GM19468 (cell line): ENCODE data around the gene ABCA10.
"Not testable (repeated sequence)": the region's sequence is repeated elsewhere in the genome, so short reads cannot be mapped to it uniquely, and the experiment has no call there.

Source experiments
- ATAC-seq: cut with Tn5 transposase; IDR thresholded peaks from one replicate; pipeline ENCODE4 v1.9.1; 2021; ENCODE audit warnings: mild to moderate bottlenecking, moderate library complexity, moderate number of reproducible peaks; ENCODE audit not compliant: unreplicated experiment; ENCODE audit errors: extremely low read depth

Gene ABCA10

DNA sequence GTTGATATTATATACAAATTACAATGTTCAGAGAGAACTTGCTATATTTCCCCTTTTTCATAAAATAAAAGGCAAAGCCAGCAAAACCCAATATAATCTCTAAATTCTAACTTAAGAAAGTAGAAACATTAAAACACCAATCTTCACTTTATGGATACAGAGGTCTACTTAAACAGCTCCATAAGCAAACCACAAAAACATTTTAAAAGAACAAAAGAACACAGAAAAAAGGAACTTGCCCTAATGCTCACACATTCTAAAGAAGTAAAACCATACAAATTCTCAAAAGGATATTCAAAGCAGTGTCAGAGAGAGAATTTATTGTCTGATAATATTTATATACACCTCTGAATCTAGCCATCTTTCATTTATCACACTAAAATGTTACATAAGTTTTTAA lies 606 bp downstream of the ABCA10 start:
- no peak for ATAC-seq

DNA sequence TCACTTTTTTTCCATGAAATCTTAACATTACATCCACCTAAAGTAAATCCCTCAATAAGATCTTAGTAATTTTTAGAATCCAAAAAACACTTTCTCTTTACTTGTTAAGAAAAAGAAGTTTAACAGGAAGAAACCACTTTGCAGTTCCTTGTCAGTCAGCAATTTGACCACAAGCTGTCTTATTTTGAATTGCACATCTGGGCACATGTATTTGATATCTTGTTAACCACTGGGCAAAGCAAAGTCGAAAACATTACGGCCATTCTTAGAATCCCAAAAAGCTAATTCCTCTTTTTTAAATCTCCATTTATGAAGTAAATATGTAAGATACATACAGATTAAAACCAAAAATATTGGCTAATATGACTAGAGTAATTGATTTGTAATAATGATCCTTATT lies 1.1 kb downstream of the ABCA10 start:
- ATAC-seq, result no peak

DNA sequence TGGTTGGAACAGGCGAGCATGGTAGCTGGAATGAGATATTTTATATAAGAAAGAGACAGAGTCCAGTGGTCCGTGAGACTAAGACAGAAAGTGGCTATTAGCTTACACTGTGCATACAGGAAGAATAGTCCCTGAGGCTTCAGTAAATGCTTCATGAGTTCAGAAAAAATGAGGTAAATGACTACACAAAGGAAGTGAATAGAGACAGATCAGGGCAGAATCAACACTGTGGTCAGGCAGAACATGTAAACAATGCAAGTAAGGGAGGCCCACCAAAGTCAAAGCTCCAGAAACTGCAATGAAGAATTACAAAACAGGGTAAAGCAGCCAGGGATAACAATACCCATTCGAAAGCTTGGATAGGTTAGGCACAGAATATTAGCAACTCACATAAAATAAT lies 4.8 kb downstream of the ABCA10 start:
- ATAC-seq, result peak; percentile 89

DNA sequence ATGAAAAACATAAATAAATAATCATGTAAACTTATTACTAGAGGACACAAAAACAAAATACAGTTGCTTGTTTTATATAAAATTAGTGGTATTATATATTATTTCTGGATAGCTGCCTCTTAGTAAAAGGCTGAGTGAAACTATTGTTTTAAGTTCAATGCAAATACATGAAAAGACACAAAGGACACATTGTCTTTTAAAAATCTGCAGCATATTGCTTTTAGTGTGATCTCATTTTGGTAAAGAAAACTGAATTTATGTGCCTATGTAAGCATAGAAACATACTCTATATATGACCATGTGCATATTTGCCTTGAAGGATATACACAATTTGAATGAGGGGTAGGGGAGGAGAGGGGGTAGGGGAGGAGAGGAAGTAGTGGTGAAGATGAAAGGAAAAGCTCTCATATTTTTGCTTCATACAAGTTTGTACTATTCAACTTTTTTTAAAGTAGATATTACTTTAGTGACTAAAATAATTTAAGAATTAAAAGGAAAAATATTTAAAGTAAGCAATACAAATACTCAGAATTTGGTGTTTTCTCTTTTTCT lies 5.8 kb downstream of the ABCA10 start:
- ATAC-seq, result no peak

DNA sequence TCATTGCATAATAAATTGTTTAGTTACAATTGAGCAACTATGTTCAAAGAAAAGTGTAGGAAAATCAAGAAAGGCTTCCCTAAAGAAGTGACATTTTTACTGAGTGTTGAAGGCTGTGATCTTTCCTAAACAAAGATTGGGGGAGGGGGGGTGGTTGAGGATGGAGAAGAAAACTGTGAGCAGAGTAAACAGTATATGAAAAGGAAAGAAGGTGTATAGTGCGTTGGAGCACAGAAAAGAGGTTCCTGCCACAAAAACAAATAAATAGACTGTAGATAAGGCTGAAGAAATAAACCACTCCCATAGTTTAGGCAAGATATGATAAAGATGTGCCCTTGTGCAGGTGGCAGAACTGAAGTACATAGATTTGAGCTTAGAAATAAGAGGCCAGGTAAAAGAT lies 8.5 kb downstream of the ABCA10 start:
- no peak for ATAC-seq

DNA sequence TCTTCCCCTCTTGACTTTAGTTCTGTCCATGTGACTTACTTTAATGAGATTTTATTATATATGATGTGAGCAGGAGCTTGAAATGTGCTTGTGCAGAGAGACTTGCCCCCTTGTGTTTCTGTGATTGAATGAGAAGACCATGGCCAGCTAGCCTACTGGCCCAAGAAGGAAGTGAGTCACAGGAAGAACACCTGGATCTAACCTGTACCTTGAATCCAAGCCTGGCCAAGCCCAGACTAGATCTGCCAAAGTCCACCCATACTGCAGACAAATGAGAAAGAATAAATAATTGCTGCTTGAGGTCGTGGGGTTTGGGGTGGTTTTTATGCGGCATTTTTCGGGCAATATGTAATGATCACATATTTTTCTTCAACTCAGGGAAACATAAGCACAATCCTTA lies 9.6 kb downstream of the ABCA10 start:
- no peak for ATAC-seq

DNA sequence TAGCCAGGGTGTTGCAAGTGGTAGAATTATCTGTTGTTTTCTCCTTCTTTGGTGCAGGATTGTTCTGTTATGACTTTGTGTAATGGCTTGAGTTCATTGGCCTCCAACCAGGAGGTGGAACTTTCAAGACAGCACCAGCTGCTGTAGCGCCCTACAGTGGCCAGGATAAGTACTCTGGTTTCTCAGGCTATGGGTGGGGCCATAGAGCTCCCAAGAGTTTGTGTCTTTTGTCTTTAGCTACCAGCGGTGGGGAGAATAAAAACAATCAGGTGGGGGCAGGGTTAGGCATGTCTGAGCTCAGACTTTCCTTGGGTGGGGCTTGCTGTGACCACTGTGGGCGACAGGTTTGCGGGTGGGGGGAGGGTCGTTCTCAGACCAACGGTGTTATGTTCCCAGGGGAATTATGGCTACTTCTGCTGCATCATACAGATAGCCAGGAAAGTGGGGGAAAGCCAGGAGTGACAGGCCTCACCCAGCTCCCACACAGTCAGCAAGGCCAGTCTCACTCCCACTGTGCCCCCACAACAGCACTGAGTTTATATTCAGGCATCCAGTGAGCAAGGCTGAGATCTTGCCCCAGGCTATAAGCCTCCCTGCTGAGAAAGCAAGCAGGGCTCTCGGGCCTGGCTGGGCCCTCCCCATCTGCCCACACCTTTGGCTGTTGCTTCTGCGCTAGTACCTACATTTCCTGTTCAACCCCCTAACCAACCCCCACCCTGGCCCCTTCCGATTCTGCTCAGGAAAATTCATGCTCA lies 15.4 kb downstream of the ABCA10 start:
- ATAC-seq, result no peak

DNA sequence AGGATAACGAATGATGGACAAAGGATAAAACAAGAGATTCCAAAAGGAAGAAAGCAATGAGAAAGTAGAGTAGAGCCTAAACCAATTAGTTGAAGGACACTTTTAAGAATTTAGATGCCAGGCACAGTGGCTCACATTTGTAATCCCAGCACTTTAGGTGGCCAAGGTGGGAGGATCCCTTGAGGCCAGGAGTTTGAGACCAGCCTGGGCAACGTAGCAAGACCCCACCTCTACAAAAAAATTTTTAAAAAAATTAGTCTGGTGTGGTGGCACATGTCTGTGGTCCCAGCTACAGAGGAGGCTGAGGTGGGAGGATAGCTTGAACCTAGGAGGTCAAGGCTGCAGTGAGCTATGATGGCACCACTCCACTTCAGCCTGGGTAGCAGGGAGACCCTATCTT lies 20.0 kb downstream of the ABCA10 start:
- no peak for ATAC-seq

DNA sequence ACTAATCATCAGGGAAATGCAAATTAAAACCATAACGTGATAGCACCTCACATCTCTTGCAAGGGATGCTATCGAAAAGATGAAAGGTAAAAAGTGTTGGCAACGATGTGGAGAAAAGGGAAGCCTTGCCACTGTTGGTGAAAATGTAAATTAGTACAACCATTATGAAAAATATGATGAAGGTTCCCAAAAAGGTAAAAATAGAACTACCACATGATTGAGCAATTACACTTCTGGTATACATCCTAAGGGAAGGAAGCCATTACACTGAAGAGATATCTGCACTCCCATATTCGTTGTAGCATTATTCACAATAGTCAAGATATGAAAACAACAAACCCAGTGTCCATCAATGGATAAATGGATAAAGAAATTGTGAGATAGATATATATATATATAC lies 21.5 kb downstream of the ABCA10 start:
- no peak for ATAC-seq

DNA sequence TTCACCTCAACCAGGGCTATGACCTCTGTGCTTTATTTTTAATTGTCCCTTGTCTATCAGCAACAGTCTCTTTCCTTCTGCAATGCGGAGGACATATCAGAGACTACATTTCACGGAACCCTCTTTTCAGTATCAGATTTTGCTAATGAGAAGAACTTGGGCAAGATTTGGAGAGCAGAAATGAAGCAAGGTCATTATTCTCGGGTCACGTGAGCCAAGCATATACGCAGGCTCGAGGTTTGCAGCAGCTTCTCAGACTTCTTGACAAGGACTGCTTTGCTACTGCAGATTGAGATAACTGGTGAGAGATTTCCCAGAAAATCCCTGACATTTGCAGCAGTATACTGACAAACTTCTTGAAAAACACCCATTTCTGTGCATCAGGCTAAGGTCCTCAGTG lies 30.4 kb downstream of the ABCA10 start:
- no peak for ATAC-seq

DNA sequence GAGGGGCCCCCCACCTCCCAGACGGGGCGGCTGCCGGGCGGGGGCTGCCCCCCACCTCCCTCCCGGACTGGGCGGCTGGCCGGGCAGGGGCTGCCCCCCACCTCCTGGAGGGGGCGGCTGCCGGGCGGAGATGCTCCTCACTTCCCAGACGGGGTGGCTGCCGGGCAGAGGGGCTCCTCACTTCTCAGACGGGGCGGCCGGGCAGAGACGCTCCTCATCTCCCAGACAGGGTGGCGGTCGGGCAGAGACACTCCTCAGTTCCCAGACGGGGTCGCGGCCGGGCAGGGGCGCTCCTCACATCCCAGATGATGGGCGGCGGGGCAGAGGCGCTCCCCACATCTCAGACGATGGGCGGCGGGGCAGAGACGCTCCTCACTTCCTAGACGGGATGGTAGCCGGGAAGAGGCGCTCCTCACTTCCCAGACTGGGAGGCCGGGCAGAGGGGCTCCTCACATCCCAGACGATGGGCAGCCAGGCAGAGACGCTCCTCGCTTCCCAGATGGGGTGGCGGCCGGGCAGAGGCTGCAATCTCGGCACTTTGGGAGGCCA lies 32.4 kb downstream of the ABCA10 start:
- not testable (repeated sequence) for ATAC-seq

DNA sequence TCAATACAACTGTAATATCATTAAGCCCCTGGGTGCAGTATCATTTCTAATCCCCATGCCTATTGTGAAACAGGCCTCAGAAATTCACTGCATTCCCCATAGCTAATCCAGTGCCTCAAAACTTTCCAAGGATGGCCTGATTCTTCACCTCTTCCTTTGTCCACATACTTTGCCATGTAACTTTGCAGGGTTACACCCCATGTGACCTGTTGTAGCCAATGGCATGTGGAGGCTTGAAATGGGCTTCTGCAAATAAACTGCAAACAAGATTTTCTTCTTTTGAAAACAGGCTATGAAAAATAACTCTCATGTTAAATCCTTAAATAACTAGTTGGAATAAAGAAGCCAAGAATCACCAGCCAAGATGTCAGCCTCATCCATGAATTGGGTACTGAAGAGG lies 35.9 kb downstream of the ABCA10 start:
- ATAC-seq, result no peak

DNA sequence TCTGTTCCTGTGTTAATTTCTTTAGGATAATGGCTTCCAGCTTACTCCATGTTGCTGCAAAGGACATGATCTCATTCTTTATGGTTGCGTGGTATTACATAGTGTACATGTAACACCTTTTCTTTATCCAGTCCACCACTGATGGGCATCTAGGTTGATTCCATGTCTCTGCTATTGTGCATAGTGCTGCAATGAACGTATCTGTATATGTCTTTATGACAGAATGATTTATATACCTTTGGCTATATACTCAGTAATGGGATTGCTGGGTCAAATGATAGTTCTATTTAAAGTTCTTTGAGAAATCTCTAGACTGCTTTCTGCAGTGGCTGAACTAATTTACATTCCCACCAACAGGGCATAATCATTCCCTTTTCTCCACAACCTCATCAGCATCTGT lies 39.8 kb downstream of the ABCA10 start:
- ATAC-seq, result no peak

DNA sequence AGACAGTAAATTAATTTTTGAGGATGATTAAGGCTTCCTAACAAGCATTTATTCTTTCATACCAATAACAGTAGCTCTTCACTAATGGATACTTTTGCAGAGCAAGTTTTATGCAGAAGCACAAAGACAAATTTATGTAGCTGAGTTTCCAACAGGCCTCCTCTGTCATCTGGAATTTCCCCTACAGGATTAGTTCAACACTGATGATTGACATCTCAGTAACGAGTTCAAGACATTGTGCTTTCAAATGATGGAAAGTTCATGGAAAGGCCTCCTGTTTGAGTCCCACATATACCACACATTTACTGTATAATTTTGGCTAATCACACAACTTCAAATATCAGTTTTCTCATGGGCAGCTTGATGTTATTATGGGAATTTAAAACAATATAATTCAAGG lies 40.6 kb downstream of the ABCA10 start:
- ATAC-seq, result no peak

DNA sequence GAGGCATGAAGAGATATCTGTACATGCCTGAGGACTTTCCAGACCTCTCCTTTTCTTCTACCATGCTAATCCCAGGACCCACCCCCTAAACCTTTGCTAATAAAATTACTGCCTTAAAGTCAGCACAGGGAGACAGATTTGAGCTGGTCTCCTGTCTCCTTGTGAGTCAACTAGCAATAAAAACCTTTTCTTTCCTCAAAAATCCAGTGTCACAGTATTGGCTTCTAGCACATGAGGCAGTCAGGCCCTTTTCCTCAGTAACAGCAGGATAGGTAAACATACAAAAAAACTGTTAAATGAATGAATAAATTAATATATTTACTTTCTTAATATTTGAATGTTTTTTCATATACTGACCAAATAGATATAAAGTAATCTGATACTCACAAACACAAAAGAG lies 41.3 kb downstream of the ABCA10 start:
- ATAC-seq, result no peak

DNA sequence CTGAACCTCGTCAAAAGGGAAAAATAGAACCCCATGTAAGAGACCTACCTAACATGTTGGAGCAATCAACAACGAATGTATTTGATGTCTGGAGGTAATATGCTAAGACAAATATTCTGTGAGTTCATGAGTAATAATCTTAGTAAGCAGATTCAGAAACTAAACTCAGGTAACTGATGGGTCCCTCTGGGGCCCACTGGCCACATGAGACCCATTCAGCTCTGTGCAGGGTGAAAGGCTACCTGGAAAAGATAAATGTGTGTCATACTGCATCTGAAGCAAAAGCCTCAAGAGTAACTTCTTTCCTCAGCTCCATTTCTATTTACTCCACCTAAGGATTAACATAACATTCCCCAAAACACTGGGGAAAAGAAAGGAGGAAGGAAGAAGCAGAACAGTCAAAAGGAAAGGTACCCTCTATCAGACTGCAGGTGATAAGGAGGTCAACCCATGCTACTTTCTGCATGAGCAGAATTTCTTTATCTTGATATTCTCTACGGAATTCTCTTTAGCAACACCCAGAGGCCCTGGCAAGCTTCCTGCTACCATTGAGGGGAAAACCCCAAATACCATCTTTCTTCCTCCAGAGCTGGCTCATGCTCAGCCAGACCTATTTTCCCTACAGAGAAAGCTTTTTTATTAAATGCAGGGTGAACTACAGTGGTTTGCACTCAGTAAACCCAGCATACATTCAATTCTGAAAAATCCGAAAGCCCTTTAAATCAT lies 49.2 kb downstream of the ABCA10 start:
- no peak for ATAC-seq

DNA sequence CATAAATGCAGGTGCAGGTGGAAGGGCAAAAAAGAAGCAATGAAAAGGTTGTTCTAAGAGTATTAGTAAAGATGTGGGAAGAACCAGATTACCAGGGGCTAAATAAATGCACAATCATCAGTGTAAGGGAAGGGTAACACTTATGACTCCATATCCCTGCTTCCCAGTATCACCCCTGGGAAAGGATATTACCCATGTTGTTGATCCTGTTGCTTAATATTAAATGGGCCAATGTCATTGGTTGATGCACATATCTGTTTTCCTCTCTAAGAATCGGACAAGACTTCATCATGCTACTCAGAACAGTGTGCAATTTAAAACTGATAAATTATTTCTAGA lies 52.2 kb downstream of the ABCA10 start:
- ATAC-seq, result no peak

DNA sequence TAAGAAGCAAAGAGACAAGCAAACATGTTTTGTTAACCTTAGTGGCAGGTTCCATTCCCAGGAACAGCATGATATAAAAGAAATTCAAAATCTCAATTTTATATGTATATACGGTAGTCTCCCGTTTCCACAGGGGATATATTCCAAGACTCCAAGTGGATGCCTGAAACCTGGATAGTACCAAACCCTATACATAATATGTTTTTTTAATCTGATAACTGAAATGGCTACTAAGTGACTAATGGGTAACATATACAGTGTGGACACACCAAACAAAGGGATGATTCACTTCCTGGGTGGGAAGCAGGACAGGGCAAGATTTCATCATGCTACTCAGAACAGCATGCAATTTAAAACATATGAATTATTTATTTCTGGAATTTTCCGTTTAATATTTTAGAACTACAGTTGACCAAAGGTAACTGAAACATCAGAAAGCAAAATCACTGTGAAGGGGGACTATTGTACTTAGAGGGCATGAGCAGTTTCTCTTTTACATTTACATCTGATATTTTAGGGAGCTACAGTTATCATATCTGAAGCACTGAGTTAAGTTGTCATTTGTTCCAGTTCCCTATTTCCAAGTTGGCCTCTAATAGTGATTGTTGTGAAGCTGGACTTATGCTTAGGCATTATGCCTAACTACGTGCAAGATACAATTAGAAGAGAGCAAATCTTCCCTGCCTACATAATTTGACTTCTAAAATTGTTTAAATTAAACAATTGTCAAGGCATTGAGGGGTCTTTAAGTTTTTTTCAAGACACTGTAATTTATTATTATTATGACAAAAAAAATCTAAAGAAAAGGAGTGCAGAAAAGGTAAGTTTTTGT lies 52.8 kb downstream of the ABCA10 start:
- ATAC-seq, result no peak

DNA sequence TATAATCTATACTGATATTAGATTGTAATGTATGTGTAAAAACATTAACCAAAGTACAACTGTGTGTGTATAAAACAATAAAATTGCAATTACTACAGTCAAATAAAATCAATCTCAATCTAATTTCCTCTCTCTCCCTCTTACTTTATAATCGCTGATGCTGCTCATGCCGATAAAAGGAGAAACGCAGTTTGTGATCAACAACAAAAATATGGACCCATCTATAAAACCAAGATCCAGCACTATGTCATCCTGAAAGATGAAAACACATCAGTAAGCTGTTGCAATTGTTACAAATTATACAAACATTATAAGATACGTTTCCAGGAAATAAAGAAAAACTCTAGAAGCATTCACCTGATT lies 53.4 kb downstream of the ABCA10 start:
- ATAC-seq, result no peak

DNA sequence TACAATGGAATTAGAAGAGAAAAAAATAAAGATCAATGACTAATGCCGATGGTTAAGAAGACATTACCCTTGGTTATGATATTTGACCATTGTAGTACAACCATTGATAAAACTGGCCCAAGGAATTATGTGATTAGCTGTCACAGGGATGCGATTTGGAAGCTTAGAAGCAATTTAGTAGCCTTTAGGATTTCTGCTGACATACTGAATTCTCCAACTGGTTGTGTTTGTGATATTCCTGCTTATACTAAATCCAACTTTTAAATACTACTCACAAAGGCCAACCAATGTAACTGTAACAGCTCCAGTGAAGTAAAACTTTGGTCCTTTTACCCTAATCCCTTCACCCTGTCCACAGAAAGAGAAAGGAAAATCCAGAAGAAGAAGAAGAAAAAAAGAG lies 55.5 kb downstream of the ABCA10 start:
- no peak for ATAC-seq

DNA sequence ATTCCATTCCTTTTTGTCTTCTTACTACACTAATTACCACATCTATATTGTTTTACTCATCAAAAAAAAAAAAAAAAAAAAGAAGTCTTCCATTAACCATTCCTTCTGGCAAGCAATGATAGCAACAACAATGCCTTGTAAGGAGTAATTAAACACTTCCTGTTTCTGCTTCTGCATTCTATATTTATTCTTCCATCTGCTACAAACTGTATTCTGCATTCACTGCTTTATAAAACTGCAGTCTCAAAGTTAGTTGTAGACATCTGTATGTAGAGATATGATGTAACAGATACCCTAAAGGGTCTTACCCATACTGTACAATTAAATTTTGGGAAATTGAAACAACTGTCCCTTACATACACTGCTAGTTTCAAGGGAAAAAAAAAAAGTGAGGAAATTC lies 58.2 kb downstream of the ABCA10 start:
- ATAC-seq, result no peak
